OCI-LY7 (cell line): Measurements from ENCODE around the gene UBE3B. TPM values are rescaled to one million over a fixed set of nuclear protein-coding genes. Genes with fewer than 3 reads are reported as not detected.

Experiments used
- BruUV-seq: library from RNA; stranded (reverse); fragments of 400-500 nt; replicated peaks from 2 replicates; lab custom pipeline; 2021; lab: Mats Ljungman, UMichigan
- CTCF ChIA-PET: fragments of 300-600 bp; sonication (Branson Sonifier 250); formaldehyde crosslinking; loops from one replicate; lab custom pipeline; 2022; ENCODE audit warnings: antibody characterized with exemption; ENCODE audit not compliant: unreplicated experiment; lab: Charles Lee
- POLR2A ChIA-PET: fragments of 300-600 bp; sonication (Branson Sonifier 250); formaldehyde crosslinking; loops from one replicate; lab custom pipeline; 2022; ENCODE audit warnings: antibody characterized with exemption; lab: Charles Lee
- DNase-seq: peaks from one replicate; pipeline ENCODE4 v3.0.0-alpha.2; 2015; ENCODE audit warnings: low spot score
- H2AFZ ChIP-seq: fragments of 200-600 bp; sonication (generic), shearing (Covaris generic); 2 replicates; pipeline ENCODE4 v1.6.1; 2014; ENCODE audit warnings: mild to moderate bottlenecking, antibody characterized with exemption, low read length, moderate library complexity
- H3K27ac ChIP-seq: fragments of 200-600 bp; sonication (generic); 2 replicates; pipeline ENCODE4 v1.5.1; 2014; ENCODE audit warnings: mixed run types, low read depth, mild to moderate bottlenecking, moderate library complexity, low read length, inconsistent platforms; ENCODE audit not compliant: poor library complexity, severe bottlenecking
- H3K36me3 ChIP-seq: fragments of 200-600 bp; sonication (generic); 2 replicates; pipeline ENCODE4 v1.6.1; 2014; ENCODE audit warnings: mild to moderate bottlenecking, antibody characterized with exemption, low read length, moderate library complexity, mixed read lengths; ENCODE audit not compliant: insufficient read depth
- H3K4me1 ChIP-seq: fragments of 200-600 bp; sonication (generic); 2 replicates; pipeline ENCODE4 v1.5.1; 2014; ENCODE audit warnings: mild to moderate bottlenecking, low read length; ENCODE audit not compliant: insufficient read depth, poor library complexity, severe bottlenecking
- H3K4me2 ChIP-seq: fragments of 200-600 bp; sonication (generic); 2 replicates; pipeline ENCODE4 v1.6.1; 2014; ENCODE audit warnings: mild to moderate bottlenecking, low read length
- H3K4me3 ChIP-seq: fragments of 200-600 bp; sonication (generic); 2 replicates; pipeline ENCODE4 v1.5.1; 2014; ENCODE audit warnings: mild to moderate bottlenecking, low read depth, low read length; ENCODE audit not compliant: poor library complexity, severe bottlenecking
- H3K79me2 ChIP-seq: fragments of 200-600 bp; sonication (generic); 2 replicates; pipeline ENCODE4 v1.6.1; 2016; ENCODE audit warnings: low read depth, mild to moderate bottlenecking, low read length, moderate library complexity, mixed read lengths; ENCODE audit not compliant: insufficient read depth
- H3K9me2 ChIP-seq: fragments of 200-600 bp; sonication (generic); 2 replicates; pipeline ENCODE4 v1.6.1; 2016; ENCODE audit warnings: mild to moderate bottlenecking, low read length, mixed read lengths; ENCODE audit not compliant: insufficient read depth
- H3K9me3 ChIP-seq: fragments of 200-600 bp; sonication (generic); 2 replicates; pipeline ENCODE4 v1.6.1; 2014; ENCODE audit warnings: mild to moderate bottlenecking, mixed run types, low read length, mixed read lengths
- H4K20me1 ChIP-seq: fragments of 200-600 bp; sonication (generic); 2 replicates; pipeline ENCODE4 v1.6.1; 2014; ENCODE audit warnings: mild to moderate bottlenecking, antibody characterized with exemption, low read length, moderate library complexity, mixed read lengths; ENCODE audit not compliant: insufficient read depth
- CTCF ChIP-seq: fragments of 200-600 bp; sonication (generic); conservative IDR thresholded peaks from 2 replicates; pipeline ENCODE4 v1.5.1; 2014; ENCODE audit warnings: mild to moderate bottlenecking, antibody characterized with exemption, low read length, moderate library complexity, mixed read lengths
- EZH2phosphoT487 ChIP-seq: fragments of 200-600 bp; sonication (generic); IDR thresholded peaks from 2 replicates; pipeline ENCODE4 v1.6.1; 2018; ENCODE audit warnings: low read depth, borderline replicate concordance, mild to moderate bottlenecking, mixed run types, antibody characterized with exemption, low read length, moderate library complexity, mixed read lengths
- intact Hi-C: fragments of 100-400 bp; cut with micrococcal nuclease; formaldehyde crosslinking; loops from one replicate; pipeline ENCODE4 v1.10.0; 2022; ENCODE audit not compliant: unreplicated experiment
- total RNA-seq, 2 experiments: library from RNA; depleted of rRNA in 1 of 2; stranded (reverse); fragments of >200 nt in 1 of 2; shearing (Covaris generic) in 1 of 2; gene quantifications; 2 replicates each; pipeline ENCODE4 v1.2.3, GENCODE V29; 2014 to 2022

The UBE3B gene
- total RNA-seq, 2 experiments from 2014 or later, result 27.8 to 32.6 TPM

- no TSS peak for BruUV-seq
- no peak for DNase-seq
- Histone ChIP-seq H3K36me3 (no peaks in the 10 kb centered on the region), H3K4me3 (no peak overlapping the region), H3K4me1 (no peaks in the 10 kb centered on the region), H3K9me3 (no peaks in the 10 kb centered on the region), H3K79me2 (no peaks in the 10 kb centered on the region), H2AFZ (no peak overlapping the region), H4K20me1 (no peaks in the 10 kb centered on the region), H3K4me2 (no peak overlapping the region), H3K27ac (no peak overlapping the region), H3K9me2 (no peaks in the 10 kb centered on the region)
- ChIA-PET CTCF (no interaction called here), POLR2A (interaction anchor here (0.7 kb wide), 1 partner anchor 730 kb away, joined by 3 read pairs; no protein-coding TSS in a partner anchor)
- intact Hi-C loops, result no loop called here
- no peak for TF ChIP-seq EZH2phosphoT487
- TF ChIP-seq CTCF, result no peak
Measured at GRCh38 chr12:109550281-109550680, 72.8 kb downstream of the UBE3B start.

GRCh38 chr12:109551108-109551507 lies 73.7 kb downstream of the UBE3B start:
- H4K20me1 ChIP-seq, result no peaks in the 10 kb centered on the region
- no peaks in the 10 kb centered on the region for H3K79me2 ChIP-seq
- DNase-seq, result no peak
- BruUV-seq, result no TSS peak
- intact Hi-C loops, result no loop called here
- H3K4me1 ChIP-seq, result no peaks in the 10 kb centered on the region
- H3K9me3 ChIP-seq, result no peaks in the 10 kb centered on the region
- TF ChIP-seq EZH2phosphoT487, result no peak
- no peak for TF ChIP-seq CTCF
- ChIA-PET CTCF (no interaction called here), POLR2A (no interaction called here)
- H3K4me2 ChIP-seq, result no peak overlapping the region
- H3K27ac ChIP-seq, result no peak overlapping the region
- no peak overlapping the region for H2AFZ ChIP-seq
- no peaks in the 10 kb centered on the region for H3K36me3 ChIP-seq
- no peaks in the 10 kb centered on the region for H3K9me2 ChIP-seq
- no peak overlapping the region for H3K4me3 ChIP-seq

DNA sequence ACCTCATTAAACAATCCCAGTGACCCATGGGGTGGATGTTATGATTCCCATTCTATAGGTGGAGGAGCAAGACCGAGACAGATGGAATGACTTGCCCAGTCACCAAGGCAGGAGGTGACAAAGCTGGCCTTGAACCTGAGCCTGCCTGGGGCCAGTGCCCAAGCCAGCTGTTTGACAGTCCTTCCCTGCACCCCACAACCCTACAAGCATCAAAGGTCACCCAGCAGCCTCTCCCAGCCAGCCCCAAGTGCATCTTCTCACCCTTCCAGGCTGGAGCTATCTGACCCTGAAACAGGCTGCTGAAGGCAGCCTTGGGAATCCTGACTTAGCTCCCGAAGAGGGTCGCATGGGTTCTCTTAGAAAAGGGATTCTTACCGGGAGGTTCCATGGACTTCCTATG lies 75.5 kb downstream of the UBE3B start:
- Histone ChIP-seq H3K4me3 (no peak overlapping the region), H3K4me1 (no peaks in the 10 kb centered on the region), H3K36me3 (no peaks in the 10 kb centered on the region), H3K9me3 (no peaks in the 10 kb centered on the region), H3K27ac (no peak overlapping the region), H3K79me2 (no peaks in the 10 kb centered on the region), H2AFZ (no peak overlapping the region), H3K4me2 (no peak overlapping the region), H4K20me1 (no peaks in the 10 kb centered on the region), H3K9me2 (no peaks in the 10 kb centered on the region)
- TF ChIP-seq EZH2phosphoT487 (no peak), CTCF (no peak)
- ChIA-PET CTCF (no interaction called here), POLR2A (interaction anchor here (0.6 to 1.3 kb wide), 2 partner anchors 20 to 273 kb away, joined by 3 to 4 read pairs; no protein-coding TSS in a partner anchor)
- no TSS peak for BruUV-seq
- intact Hi-C loops, result no loop called here
- no peak for DNase-seq
